HepG2 (cell line): ENCODE results near the gene SYNM. TPM values are rescaled to one million over a fixed set of nuclear protein-coding genes. Genes with fewer than 3 reads are reported as not detected.

ENCODE experiments used
- ATAC-seq: fragments of 200-7000 bp; cut with Tn5 transposase; 3 replicates; pipeline ENCODE4 v1.9.1; 2020; ENCODE audit warnings: mild to moderate bottlenecking, moderate library complexity
- BruUV-seq: library from RNA; stranded (reverse); fragments of 400-500 nt; replicated peaks from 2 replicates; lab custom pipeline; 2021; lab: Mats Ljungman, UMichigan
- CTCF ChIA-PET: fragments of 300-600 bp; formaldehyde crosslinking; extraction: SDS; loops from one replicate; lab custom pipeline; 2021; ENCODE audit warnings: low total read pairs, inconsistent platforms, low intra/inter-chr PET ratio; lab: Yijun Ruan, JAX
- POLR2A ChIA-PET: fragments of 350-600 bp; sonication (Branson Sonifier 250); formaldehyde crosslinking; loops from one replicate; lab custom pipeline; 2020; ENCODE audit warnings: antibody characterized with exemption, inconsistent platforms; lab: Yijun Ruan, JAX
- DNase-seq: peaks from one replicate; pipeline ENCODE4 v3.0.0-alpha.2; 2015; ENCODE audit warnings: low spot score
- FAIRE-seq: peaks from 3 replicates; lab custom pipeline; 2011; peaks lifted over from hg19 to GRCh38; lab: Jason Lieb, UNC
- H2AFZ ChIP-seq: one replicate; pipeline ENCODE4 v1.6.1; 2011; ENCODE audit warnings: low read length, inconsistent platforms
- H3K27ac ChIP-seq: fragments of 300-600 bp; 3 replicates; pipeline ENCODE4 v1.8.0; 2011; ENCODE audit warnings: mixed run types, mild to moderate bottlenecking, mixed read lengths, low read length, inconsistent platforms; ENCODE audit not compliant: insufficient read depth; ENCODE audit errors: extremely low read length
- H3K27me3 ChIP-seq, 2 experiments: fragments of 200-600 bp in 1 of 2; 2 replicates in 1 of 2; 3 replicates in 1 of 2; pipeline versions ENCODE4 v1.6.0 to v1.8.0; 2011; ENCODE audit warnings: low read length in 2 of 2, mild to moderate bottlenecking in 2 of 2, moderate library complexity in 2 of 2, inconsistent platforms in 1 of 2; ENCODE audit not compliant: insufficient read depth in 2 of 2, control insufficient read depth in 1 of 2
- H3K36me3 ChIP-seq, 2 experiments: fragments of 200-600 bp in 1 of 2; replicated peaks in 1 of 2; 2 replicates in 1 of 2; 3 replicates in 1 of 2; pipeline versions ENCODE4 v1.5.1 to v1.8.0; 2011; ENCODE audit warnings: low read length in 2 of 2, inconsistent platforms in 1 of 2; ENCODE audit not compliant: insufficient read depth in 2 of 2, control insufficient read depth in 1 of 2
- H3K4me1 ChIP-seq: 2 replicates; pipeline ENCODE4 v1.5.1; 2012; ENCODE audit warnings: low read length, inconsistent platforms; ENCODE audit not compliant: insufficient read depth
- H3K4me2 ChIP-seq: 2 replicates; pipeline ENCODE4 v1.6.0; 2011; ENCODE audit warnings: low read depth, low read length, inconsistent platforms
- H3K4me3 ChIP-seq, 3 experiments: fragments of 200-600 bp in 1 of 3; sonication (generic), shearing (Covaris generic) in 1 of 3; replicated peaks in 1 of 3; 2 replicates each; pipeline ENCODE4 v1.5.1; 2011 to 2016; ENCODE audit warnings: low read length in 3 of 3, inconsistent platforms in 2 of 3, low read depth in 2 of 3, mild to moderate bottlenecking in 2 of 3, control low read depth in 1 of 3, mixed read lengths in 1 of 3; ENCODE audit not compliant: insufficient read depth in 1 of 3
- H3K79me2 ChIP-seq: one replicate; pipeline ENCODE4 v1.6.1; 2011; ENCODE audit warnings: low read length, inconsistent platforms; ENCODE audit not compliant: insufficient read depth
- H3K9ac ChIP-seq: 2 replicates; pipeline ENCODE4 v1.6.0; 2011; ENCODE audit warnings: mild to moderate bottlenecking, low read depth, low read length, inconsistent platforms; ENCODE audit not compliant: insufficient read depth
- H3K9me3 ChIP-seq: 2 replicates; pipeline ENCODE4 v1.5.1; 2012; ENCODE audit warnings: mild to moderate bottlenecking, low read length
- H4K20me1 ChIP-seq: 2 replicates; pipeline ENCODE4 v1.6.0; 2011; ENCODE audit warnings: inconsistent platforms, mild to moderate bottlenecking, low read length, moderate library complexity; ENCODE audit not compliant: insufficient read depth
- MED13 ChIP-seq: sonication (generic); formaldehyde crosslinking; IDR thresholded peaks from 2 replicates; pipeline ENCODE4 v1.5.0; 2020; ENCODE audit warnings: missing genetic modification reagents
- PHF21A ChIP-seq: sonication (generic); formaldehyde crosslinking; IDR thresholded peaks from 2 replicates; pipeline ENCODE4 v1.5.0; 2020; ENCODE audit warnings: mild to moderate bottlenecking, missing genetic modification reagents
- ZMYM3 ChIP-seq: sonication (generic); formaldehyde crosslinking; IDR thresholded peaks from 2 replicates; pipeline ENCODE4 v1.5.1; 2020; ENCODE audit warnings: mild to moderate bottlenecking, missing genetic modification reagents
- ZNF710 ChIP-seq: sonication (generic); formaldehyde crosslinking; IDR thresholded peaks from 2 replicates; pipeline ENCODE4 v1.5.0; 2020; ENCODE audit warnings: mild to moderate bottlenecking, missing genetic modification reagents, borderline replicate concordance
- WGBS: methylation state at CpG from one replicate; pipeline ENCODE4 v1.1.6; 2017; ENCODE audit warnings: low lambda C conversion rate; 5-methylcytosine and 5-hydroxymethylcytosine counted together
- in situ Hi-C: cut with HindIII; loops from 2 replicates; pipeline ENCODE4 v1.10.0; 2017; ENCODE audit warnings: low pct_unique_long_range_greater_than_20kb; ENCODE audit not compliant: extremely low pct_ligation_motif_present
- intact Hi-C: fragments of 100-400 bp; cut with micrococcal nuclease; formaldehyde crosslinking; loops from one replicate; pipeline ENCODE4 v1.10.0; 2022; ENCODE audit not compliant: unreplicated experiment
- polyA plus RNA-seq, 8 experiments: library from polyadenylated mRNA; depleted of rRNA in 3 of 8; stranded (reverse) in 7 of 8; unstranded in 1 of 8; fragments of >200 nt; fragmentation: Illumina TruSeq in 4 of 8; extraction: Trizol in 4 of 8; gene quantifications; 2 replicates each; pipeline versions ENCODE4 v1.2.1 to v1.2.3, GENCODE V29; 2011 to 2016; ENCODE audit warnings: low read depth in 4 of 8, missing spikeins in 1 of 8, mixed read lengths in 1 of 8; ENCODE audit not compliant: insufficient read depth in 1 of 8
- total RNA-seq, 5 experiments: library from RNA; depleted of rRNA; stranded (reverse); fragments of >200 nt; fragmentation: Illumina TruSeq; extraction: Trizol; gene quantifications; 2 replicates each; pipeline ENCODE4 v1.2.3, GENCODE V29; 2016; ENCODE audit warnings: low read depth in 1 of 5

The SYNM gene
- total and polyA plus RNA-seq, 2 of the 13 experiments (the other 11 are each of a cell fraction or from before 2014, with no cell fraction given), result 1.1 to 3.7 TPM

GRCh38 chr15:99076555-99077308 lies 28.1 kb upstream of the SYNM start (continued):
- no peak for TF ChIP-seq ZNF710 (CRISPR knock-in tag)
- TF ChIP-seq, all 625 proteins: peak for 32

- ATAC-seq (no peak), DNase-seq (no peak), FAIRE-seq (no peak)
- in situ Hi-C loops, result no loop called here
- Histone ChIP-seq H3K27me3 (no peaks in the 10 kb centered on the region), H3K9me3 (no peaks in the 10 kb centered on the region), H3K79me2 (no peaks in the 10 kb centered on the region), H3K9ac (no peak overlapping the region), H3K4me2 (no peak overlapping the region), H3K4me3 (no peak overlapping the region), H3K27ac (no peak overlapping the region), H3K36me3 (no peaks in the 10 kb centered on the region), H4K20me1 (no peaks in the 10 kb centered on the region), H3K4me1 (no peaks in the 10 kb centered on the region), H2AFZ (no peak overlapping the region)
- intact Hi-C loops, result no loop called here
- no TSS peak for BruUV-seq
- CTCF ChIA-PET, result no interaction called here
- TF ChIP-seq PHF21A (no peak), ZMYM3 (no peak), MED13 (no peak)
- WGBS, result 5% methylated on average over 1 of the region's 1 CpG
- POLR2A ChIA-PET, result no interaction called here
Measured at GRCh38 chr15:99082798-99083197, 22.1 kb upstream of the SYNM start.
